GM18873 (cell line): Measurements from ENCODE around the gene TRIM31.
A peak's percentile ranks its signal among the peaks of the same experiment; 100 is the strongest.
"Not testable (repeated sequence)": the region's sequence is repeated elsewhere in the genome, so short reads cannot be mapped to it uniquely, and the experiment has no call there.

Experiments used
- ATAC-seq: cut with Tn5 transposase; IDR thresholded peaks from one replicate; pipeline ENCODE4 v1.9.1; 2021; ENCODE audit warnings: mild to moderate bottlenecking, moderate library complexity, moderate number of reproducible peaks; ENCODE audit not compliant: unreplicated experiment, low FRiP score

TRIM31 gene

DNA sequence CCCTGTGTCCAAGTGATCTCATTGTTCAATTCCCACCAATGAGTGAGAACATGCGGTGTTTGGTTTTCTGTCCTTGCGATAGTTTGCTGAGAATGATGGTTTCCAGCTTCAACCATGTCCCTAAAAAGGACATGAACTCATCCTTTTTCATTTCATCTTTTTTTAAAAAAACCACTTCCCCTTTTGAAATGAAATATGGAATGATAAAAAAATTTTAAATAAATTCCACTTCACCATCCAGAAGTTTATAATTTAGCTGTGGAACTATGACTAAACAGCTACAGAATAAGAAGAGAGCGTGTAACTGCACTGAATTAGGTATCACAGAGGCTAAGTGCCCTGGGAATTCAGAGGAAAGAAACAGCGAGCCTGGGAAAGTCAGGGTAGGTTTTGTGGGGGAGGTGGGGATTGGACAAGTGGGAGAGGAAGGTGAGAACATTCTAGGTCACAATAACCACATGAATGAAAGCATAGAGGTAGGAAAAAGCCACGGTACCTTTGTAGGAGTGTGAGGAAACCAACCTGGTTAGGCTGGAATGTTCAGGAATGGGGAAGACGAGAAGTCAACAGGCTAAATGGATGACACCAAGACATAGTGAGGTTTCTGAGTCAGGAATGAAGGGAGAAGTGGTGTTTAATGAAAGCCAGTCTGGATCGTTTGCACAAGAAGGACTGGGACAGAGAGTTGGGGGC lies 37.1 kb upstream of the TRIM31 start:
- ATAC-seq = no peak

DNA sequence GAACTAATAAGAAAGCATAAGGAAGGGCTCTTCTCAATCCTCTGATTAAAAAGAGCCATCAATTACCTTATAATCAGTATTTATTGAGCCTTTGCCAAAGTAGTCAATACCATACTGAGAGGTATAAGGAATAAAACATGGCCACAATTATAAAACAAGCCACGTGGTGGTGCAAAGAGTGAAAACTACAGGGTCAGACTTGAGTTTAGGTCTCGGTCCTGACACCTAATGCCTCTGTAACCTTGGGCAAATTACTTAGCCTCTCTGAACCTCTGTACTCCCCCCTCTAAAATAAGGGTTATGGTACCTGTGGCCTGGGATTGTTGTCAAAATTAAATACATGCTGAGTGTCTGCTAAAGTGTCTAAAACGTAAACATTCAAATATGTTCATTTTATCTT lies 36.3 kb upstream of the TRIM31 start:
- no peak for ATAC-seq

DNA sequence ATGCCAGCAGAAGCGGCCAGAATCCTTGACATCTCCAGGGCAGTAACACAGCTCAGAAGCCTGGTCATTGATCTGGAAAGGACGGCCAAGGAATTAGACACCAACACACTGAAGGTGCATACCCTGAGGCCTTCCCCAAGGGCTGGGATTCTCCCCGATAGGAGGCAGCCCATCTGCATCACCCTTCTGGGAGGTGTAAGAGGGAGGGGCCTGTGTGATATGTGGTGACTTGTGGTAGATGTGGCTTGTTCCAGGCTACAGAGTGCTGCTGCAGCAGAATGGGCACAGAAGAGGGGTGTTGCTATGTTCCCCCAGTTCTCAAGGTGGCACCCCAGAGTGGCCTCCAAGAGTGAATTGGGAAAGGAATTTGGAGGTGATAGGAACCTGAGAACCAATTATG lies 34.2 kb upstream of the TRIM31 start:
- no peak for ATAC-seq

DNA sequence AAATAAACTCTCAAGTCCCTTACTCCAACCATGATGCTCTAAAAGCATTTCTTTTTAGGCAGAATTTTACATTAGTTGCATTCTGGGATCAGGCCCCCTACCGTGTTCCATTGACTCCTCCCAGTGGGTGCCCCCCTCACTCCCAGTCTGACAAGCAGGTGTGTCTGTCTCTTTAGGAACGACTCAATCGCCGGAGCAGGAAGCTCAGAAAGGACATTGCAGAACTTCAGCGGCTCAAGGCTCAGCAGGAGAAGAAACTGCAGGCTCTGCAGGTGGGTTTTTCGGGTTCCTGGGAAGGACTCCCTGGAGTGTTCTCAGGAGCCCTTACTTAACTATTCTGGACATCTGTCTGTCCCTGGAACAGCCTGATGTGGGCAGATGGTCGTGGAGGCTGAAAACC lies 32.9 kb upstream of the TRIM31 start:
- no peak for ATAC-seq

DNA sequence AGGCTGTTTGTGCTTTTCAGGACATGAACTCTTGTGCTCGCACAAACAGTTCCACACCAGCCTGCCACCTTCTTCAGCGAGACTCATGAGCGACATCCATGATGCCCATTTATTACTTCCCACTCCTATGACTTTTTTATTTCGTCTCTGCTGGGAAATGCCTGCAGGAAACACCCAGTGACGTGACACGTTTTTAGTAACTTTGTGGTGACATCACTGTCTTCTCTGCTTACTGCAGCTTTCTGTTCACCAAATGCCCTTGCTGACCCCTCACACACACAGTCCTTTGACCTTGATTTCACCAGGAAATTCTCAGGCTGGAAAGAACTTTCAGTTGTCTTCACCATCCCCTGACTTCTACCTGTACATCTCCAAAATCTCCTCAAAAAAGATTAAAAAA lies 31.9 kb upstream of the TRIM31 start:
- no peak for ATAC-seq

DNA sequence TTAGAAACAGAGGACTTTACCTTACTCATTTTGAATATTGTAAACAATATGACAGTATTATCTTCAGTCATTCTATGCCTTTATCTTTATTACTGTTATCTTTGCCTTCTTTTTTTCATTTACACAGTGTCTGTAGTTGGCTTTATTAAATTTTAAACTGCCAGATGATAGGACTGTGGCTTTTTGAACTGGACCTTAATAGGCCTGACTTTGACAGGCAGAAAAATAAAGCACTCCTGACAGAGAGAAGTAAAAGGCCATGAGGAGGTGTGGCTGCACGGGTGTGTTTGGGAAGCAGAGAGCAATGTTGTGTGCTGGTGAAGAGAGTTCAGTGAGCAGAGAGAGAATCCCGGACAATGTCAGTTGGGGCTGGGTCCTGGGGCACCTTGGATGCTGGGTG lies 30.9 kb upstream of the TRIM31 start:
- no peak for ATAC-seq

DNA sequence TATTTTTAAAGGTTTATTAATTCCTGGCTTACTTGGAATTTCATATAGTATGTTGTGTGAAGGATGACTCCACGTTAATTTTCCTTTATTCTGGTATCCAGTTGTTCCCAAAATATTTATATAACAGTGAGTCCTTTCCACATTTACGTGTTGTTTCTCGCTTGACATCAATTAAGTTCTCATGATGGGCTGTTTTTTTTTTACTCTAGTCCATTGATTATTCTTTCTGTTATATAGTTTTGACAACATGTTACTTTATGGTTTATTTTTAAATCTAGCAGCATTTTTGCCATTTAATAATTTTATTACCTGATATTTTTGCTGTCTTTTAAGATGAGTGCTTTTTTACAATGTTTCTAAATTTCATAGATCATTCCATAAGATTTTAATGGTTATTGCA lies 29.8 kb upstream of the TRIM31 start:
- no peak for ATAC-seq

DNA sequence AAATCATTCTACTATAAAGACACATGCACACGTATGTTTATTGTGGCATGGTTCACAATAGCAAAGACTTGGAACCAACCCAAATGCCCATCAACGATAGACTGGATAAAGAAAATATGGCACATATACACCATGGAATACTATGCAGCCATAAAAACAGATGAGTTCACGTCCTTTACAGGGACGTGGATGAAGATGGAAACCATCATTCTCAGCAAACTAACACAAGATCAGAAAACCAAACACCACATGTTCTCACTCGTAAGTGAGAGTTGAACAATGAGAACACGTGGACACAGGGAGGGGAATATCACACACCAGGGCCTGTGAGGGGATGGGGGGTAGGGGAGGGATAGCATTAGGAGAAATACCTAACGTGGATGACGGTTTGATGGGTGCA lies 27.4 kb upstream of the TRIM31 start:
- ATAC-seq = not testable (repeated sequence)

DNA sequence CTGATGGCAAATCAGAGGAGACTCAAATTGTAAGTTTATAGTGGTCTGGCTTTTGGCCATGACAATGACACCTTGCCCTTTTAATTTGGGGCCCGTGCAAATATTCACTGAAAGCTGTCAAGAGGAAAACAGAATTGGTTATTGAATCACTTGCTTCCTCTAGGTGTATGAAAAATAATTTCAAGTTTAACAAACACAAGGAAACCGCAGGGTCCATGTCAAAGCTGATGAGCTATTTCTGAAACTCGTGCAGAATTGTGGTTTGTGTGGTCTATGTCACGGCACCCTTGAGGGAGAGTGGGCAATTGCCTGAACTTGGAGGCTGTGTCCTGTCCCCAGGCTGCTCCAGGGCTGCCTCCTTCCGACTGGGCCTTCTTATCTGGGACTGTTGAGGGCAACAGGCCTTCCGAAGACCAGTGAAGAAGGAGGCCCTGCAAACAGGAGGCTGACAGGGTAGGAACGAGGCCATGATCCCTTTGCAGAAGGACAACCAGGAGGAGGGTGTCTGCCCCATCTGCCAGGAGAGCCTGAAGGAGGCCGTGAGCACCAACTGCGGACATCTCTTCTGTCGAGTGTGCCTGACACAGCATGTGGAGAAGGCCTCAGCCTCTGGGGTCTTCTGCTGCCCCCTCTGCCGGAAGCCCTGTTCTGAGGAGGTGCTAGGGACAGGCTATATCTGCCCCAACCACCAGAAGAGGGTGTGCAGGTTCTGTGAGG lies 23.8 kb upstream of the TRIM31 start:
- ATAC-seq = no peak

DNA sequence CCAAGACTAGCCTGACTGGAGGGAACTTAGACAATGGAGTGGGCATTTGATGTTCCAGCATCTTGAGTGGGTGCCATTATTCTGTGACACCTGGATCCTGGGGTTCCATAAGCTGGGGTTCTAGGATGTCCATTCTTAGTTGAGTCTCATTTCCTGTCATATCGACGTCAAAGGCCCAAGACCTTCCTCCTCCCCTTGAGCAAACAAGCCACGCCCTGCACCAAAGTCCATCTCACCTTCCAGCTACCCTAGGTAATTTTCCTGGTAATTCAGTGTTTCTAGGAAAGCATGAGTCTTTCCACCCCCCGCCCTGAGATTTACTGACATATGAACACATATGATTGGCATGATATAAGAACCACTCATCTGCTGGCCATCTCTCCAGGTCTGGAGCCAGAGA lies 22.9 kb upstream of the TRIM31 start, which contains the start of gene TRIM40:
Gene TRIM40, plus strand, starts transcription at position 384 of the 400 bp plus-strand sequence. CDS start 897 bp downstream, outside the sequence.
- no peak for ATAC-seq

DNA sequence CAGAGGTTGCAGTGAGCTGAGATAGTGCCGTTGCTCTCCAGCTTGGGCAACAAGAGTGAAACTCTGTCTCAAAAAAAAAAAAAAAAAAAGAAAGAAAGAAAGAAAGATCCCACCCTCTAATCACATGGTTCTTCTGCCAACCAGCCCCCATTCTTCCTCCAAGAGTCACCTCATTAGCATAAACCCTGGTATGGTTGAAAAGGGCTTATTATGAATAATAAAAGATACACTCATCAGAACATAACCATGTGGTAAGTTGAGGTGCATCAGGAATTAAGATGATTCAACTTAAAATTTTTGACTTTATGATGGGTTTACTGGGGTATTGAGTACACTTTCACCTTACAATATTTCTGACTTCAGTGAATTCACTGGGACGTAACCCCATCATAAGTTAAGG lies 22.3 kb upstream of the TRIM31 start:
- no peak for ATAC-seq

DNA sequence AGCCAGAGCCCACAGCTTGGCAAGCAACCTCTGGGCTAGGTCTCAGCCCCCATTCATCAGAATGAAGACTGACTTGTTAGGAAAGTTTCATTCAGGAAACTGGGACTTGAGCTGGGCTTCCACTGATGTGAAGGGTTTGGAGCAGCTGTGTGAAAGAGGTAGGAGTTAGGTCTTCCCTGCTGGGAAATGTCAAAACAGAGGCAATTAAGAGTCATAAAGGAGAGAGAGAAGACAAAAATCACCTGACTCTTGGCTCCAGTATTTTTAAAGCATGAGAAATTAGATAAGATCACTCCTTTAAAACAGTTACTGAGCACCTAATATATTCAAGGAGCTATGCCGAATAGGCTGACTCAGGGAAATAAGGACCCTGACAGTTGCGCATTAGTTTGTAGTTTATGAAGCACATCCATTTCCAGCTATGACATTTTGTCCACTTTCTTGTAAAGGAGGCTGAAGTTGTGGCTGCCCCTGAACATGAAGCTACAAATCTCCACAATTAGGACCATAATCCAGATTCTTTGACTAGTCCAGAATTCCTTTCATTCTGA lies 19.1 kb upstream of the TRIM31 start:
- no peak for ATAC-seq

DNA sequence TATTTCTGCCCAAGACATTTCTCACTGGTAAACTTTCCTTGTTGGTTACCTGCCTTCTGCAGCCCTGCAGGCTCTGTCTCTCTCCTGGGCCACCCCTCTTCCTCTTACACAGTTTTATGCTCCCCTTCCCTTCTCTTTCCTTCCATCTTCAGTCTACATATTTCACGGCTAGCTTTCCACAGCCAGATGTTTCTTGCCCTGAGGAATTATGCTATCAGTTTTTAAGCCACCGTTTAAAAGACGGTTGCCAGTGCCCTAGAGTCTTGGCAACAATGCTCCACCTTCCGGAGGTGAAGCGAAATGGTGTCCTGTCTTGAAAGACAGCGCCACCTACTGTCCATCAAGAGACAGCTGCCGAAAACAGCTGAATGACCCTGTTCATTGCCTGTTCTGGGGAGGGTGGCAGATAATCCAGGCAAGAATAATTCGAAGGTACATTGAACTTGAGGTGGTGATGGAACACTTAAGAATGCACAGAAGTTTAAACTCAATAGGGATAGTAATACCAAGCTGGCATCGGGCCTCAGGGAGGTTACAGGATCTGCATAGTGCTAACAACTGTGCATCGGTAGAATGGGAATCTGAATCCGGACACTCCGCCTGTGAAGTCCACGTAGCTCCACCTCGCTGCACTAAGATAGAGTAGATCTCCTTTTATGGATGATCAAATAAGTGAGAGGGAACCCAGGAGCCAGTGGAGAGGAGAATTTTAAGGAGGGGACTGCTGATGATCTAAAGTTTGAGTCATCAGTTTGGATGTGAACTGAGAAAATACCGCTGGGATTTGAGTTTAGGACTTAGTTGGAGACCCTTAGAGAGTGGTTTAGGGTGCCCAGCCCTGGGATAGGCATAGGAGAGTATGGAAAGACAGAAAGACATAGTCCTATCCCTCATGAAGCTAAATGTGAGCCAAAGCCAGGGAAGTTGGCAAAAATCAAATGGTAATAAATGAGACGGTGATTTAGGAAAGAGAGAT lies 18.3 kb upstream of the TRIM31 start:
- peak; percentile 50 for ATAC-seq

DNA sequence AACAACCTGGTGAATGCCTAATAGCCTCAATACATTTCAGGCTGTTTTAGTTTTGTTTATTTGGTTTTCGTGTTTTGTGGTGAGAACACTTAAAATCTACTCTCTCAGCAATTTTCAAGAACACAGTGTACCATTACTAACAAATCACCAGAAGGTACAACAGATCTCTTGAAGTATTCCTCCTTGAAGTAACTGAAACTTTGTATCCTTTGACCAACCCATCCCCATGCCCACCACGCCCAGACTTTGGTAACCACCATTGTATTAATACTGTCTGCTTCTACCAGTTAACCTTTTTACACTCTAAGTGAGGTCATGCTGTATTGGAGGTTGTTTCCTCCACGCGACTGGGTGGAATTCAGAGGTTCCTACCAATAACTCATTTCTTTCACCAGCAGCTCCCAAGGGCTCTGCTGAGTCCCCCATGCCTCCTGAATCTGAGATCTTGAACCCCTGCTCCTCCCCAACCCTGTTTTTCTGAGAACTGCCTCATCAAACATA lies 17.3 kb upstream of the TRIM31 start:
- no peak for ATAC-seq

DNA sequence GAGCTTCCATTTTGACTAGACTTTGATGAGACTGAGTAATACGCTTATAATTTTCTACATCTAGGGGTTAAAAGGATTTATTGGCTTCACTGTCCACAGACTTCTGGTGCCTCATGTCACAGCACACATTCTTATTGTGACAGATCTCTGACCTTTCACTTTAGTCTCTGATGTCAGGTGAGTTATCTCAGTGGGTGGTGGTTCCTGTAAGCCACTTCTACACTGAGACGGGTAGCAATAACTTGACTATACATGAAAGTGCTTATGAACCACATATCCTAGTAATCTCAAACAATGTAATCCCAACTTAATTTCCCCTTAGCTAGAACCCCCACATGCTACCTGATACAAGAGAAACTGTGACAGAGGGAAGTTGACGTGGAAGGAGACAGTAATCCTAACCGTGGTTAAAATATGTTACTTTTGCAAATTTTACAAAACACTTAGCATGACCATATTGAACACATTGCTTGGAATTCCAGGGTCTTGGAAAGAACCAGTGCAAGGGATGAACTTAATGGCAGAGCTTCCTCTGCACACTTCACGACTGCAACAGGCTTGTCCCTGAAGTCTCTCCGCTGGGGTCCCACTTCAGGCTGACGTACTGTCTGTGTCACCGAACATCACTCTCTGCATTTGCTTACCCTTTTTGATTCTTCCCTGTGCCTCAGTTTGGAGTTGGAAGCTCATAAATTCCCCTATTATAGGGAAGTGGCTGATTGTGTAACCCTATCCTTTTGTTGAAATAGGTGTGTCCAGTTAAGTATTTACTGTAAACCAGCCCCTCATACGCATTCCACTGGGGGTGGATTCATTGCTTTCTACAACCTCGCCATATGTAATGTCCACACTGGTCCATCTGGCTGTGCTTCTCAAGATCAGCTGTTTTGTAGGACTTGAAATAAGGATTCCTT lies 16.6 kb upstream of the TRIM31 start:
- ATAC-seq = no peak

DNA sequence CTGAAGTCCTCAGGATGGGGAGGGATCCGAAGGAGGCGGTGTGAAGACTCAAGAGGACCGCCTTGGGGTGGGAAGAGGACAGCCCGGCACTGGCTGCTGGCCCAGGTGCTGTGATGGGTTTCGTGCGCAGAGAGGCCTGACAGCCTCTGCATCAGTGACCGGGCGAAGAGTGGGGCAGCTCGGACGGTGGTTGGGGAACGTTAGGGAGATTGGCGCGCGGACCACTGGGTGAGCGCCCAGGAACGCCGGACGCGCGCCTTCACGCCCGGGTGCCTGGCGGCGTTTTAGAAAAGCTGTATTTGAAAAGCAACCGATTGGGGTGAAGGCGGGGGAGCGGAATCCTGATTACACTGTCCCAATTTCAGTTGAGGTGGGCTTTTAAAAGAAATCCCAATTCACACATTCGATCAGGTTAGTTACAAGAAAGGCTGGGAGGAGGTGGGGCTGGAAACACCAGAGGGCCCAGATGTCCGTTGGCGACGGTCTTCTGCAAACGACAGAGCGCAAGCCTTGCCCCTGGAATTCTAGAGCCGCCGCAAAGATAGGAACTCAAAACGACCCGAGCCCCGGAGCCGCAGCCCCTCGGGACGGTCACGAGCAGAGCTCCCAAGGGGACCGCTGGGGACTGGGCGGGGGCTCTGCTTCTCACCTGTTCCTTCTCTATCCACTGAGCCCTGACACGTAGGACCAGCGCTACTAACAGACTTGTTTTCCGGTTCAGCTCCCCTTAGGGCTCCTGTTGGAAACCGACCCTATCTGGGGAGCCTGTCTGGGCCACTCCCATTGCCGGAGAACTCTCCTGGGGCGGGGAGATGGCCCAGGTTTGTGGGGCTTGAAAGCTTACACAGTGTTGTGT lies 14.6 kb upstream of the TRIM31 start:
- ATAC-seq = no peak

DNA sequence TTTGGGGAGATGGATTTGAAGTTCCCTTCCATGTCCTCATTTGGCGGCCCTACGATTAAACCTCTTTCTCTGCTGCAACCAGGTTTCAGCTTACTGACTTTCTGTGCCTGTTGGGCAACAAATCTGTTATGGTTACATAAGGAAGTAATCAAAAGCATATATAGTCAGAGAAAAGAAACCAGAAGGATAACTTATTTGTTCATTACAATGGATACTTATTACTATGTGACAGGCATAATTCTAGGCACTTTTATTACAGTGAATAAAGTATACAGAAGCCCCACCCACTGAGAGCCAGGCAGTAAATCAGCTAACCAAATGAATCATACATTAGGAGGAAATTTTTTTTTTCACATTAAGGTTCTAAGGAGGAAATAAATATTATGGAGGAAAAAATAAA lies 9.6 kb upstream of the TRIM31 start:
- ATAC-seq = no peak
